Neuronal stem cell (in vitro differentiated cells): ENCODE results near the gene ZFYVE28.

Experiments
- DNase-seq: peaks from one replicate; pipeline ENCODE4 v3.0.0-alpha.2; 2013; ENCODE audit warnings: low spot score
- H2AFZ ChIP-seq: one replicate; pipeline ENCODE4 v1.6.1; 2013; ENCODE audit warnings: mild to moderate bottlenecking, low read length, inconsistent platforms
- H2AK5ac ChIP-seq: 2 replicates; pipeline ENCODE4 v1.6.1; 2013; ENCODE audit warnings: low read depth, mild to moderate bottlenecking, inconsistent platforms, low read length, moderate library complexity, mixed read lengths
- H2BK120ac ChIP-seq: 2 replicates; pipeline ENCODE4 v1.6.1; 2013; ENCODE audit warnings: low read depth, mild to moderate bottlenecking, inconsistent platforms, low read length, moderate library complexity, mixed read lengths
- H2BK12ac ChIP-seq: one replicate; pipeline ENCODE4 v1.6.1; 2013; ENCODE audit warnings: low read length, inconsistent platforms
- H2BK15ac ChIP-seq: 2 replicates; pipeline ENCODE4 v1.6.1; 2013; ENCODE audit warnings: mild to moderate bottlenecking, low read length, inconsistent platforms, mixed read lengths
- H2BK5ac ChIP-seq: one replicate; pipeline ENCODE4 v1.6.1; 2013; ENCODE audit warnings: inconsistent platforms, mild to moderate bottlenecking, low read length, moderate library complexity
- H3K14ac ChIP-seq: one replicate; pipeline ENCODE4 v1.6.1; 2013; ENCODE audit warnings: low read length, inconsistent platforms
- H3K18ac ChIP-seq: 2 replicates; pipeline ENCODE4 v1.6.1; 2013; ENCODE audit warnings: low read length, inconsistent platforms
- H3K23ac ChIP-seq: 2 replicates; pipeline ENCODE4 v1.6.1; 2013; ENCODE audit warnings: low read depth, mild to moderate bottlenecking, mixed read lengths, low read length, inconsistent platforms; ENCODE audit not compliant: poor library complexity
- H3K27ac ChIP-seq: replicated peaks from 3 replicates; pipeline ENCODE4 v1.5.1; 2013; ENCODE audit warnings: low read length, inconsistent platforms
- H3K27me3 ChIP-seq, 3 experiments: 2 replicates each; pipeline ENCODE4 v1.6.1; 2013; ENCODE audit warnings: low read length in 3 of 3, mild to moderate bottlenecking in 2 of 3, inconsistent platforms in 1 of 3, low read depth in 1 of 3, mixed read lengths in 1 of 3, moderate library complexity in 1 of 3; ENCODE audit not compliant: control insufficient read depth in 3 of 3, insufficient read depth in 3 of 3
- H3K36me3 ChIP-seq, 2 donors: replicated peaks in 1 of 2; 2 replicates each; pipeline ENCODE4 v1.6.1; 2013; ENCODE audit warnings: low read length in 2 of 2; ENCODE audit not compliant: control insufficient read depth in 2 of 2, insufficient read depth in 2 of 2
- H3K4ac ChIP-seq: 2 replicates; pipeline ENCODE4 v1.6.1; 2013; ENCODE audit warnings: inconsistent platforms, mild to moderate bottlenecking, low read length, moderate library complexity
- H3K4me1 ChIP-seq, 2 donors: 1 replicate in 1 of 2; 2 replicates in 1 of 2; pipeline ENCODE4 v1.6.1; 2013; ENCODE audit warnings: low read length in 2 of 2, low read depth in 1 of 2; ENCODE audit not compliant: control insufficient read depth in 2 of 2, insufficient read depth in 1 of 2
- H3K4me2 ChIP-seq: one replicate; pipeline ENCODE4 v1.6.1; 2013; ENCODE audit warnings: mild to moderate bottlenecking, low read length, inconsistent platforms; ENCODE audit not compliant: insufficient read depth, poor library complexity, severe bottlenecking
- H3K4me3 ChIP-seq, 2 donors: 2 replicates each; pipeline ENCODE4 v1.5.1; 2013; ENCODE audit warnings: low read length in 2 of 2, mild to moderate bottlenecking in 2 of 2, inconsistent platforms in 1 of 2, moderate library complexity in 1 of 2
- H3K79me1 ChIP-seq: one replicate; pipeline ENCODE4 v1.6.1; 2013; ENCODE audit warnings: low read depth, mild to moderate bottlenecking, inconsistent platforms, low read length, moderate library complexity
- H3K9ac ChIP-seq: one replicate; pipeline ENCODE4 v1.6.1; 2013; ENCODE audit warnings: mild to moderate bottlenecking, low read depth, low read length, inconsistent platforms; ENCODE audit not compliant: poor library complexity
- H3K9me3 ChIP-seq, 2 donors: replicated peaks in 1 of 2; 2 replicates each; pipeline versions ENCODE3 to v1.6.1; 2013; ENCODE audit warnings: low read length in 2 of 2, mild to moderate bottlenecking in 2 of 2, inconsistent platforms in 1 of 2, low read depth in 1 of 2, mixed read lengths in 1 of 2, moderate library complexity in 1 of 2; ENCODE audit not compliant: control insufficient read depth in 2 of 2, insufficient read depth in 1 of 2
- H4K8ac ChIP-seq: one replicate; pipeline ENCODE4 v1.6.1; 2013; ENCODE audit warnings: low read depth, mild to moderate bottlenecking, inconsistent platforms, low read length, moderate library complexity
- H4K91ac ChIP-seq: one replicate; pipeline ENCODE4 v1.6.1; 2013; ENCODE audit warnings: low read length, low read depth, mild to moderate bottlenecking, inconsistent platforms; ENCODE audit not compliant: poor library complexity
- WGBS, 2 donors: extraction: QIAGEN DNeasy Blood & Tissue Kit; methylation state at CpG; one replicate each; pipeline ENCODE4 v1.1.7; 2013; ENCODE audit warnings: missing lambda C conversion rate in 2 of 2, mixed read lengths in 1 of 2; ENCODE audit not compliant: insufficient read length in 2 of 2, insufficient replicate concordance in 1 of 2; ENCODE audit errors: extremely low coverage in 2 of 2; 5-methylcytosine and 5-hydroxymethylcytosine counted together

ZFYVE28 gene

DNA sequence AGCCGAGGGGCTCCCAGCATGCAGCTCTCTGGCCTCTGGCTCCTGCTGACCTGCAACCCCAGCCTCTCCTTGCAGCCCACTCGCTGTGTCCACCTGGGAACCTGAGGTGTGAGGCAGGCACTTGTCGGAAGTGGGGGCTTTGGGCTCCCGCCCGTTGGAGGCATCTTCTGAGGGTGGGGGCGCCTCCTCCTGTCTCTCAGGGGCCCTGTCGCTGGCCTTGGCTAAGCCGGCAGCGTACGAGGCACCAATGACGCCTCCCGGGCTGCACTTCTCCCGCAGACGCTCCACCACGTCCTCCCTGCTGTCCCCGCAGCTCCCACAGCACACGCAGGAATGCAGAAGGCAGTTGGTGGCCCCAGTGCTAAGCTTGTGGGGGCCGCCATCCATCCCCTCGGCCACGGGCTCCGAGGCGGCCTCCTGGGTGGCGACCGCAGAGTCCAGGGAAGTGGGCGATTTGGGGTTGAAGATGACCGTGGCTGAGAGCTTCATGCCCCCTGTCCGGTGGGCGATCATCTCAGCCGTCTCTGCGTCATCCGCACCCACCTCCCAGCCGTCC, 114.0 kb downstream of the ZFYVE28 start:
- peaks cover 0 to 2% of the 10 kb centered on the region in 2 donors for H3K4me1 ChIP-seq
- H2AK5ac ChIP-seq: peak overlapping the region; percentile 54
- H2BK120ac ChIP-seq: no peak overlapping the region

GRCh38 chr4:2303686-2304320, 114.6 kb downstream of the ZFYVE28 start:
- peak overlapping the region; percentile 49 for H3K18ac ChIP-seq
- no peak overlapping the region for H2BK120ac ChIP-seq
- H3K4me1 ChIP-seq: peaks cover 0 to 2% of the 10 kb centered on the region in 2 donors
- no peaks in the 10 kb centered on the region for H3K79me1 ChIP-seq
- H4K91ac ChIP-seq: no peak overlapping the region
- H2BK15ac ChIP-seq: no peak overlapping the region
- no peak overlapping the region for H3K23ac ChIP-seq
- no peaks in the 10 kb centered on the region for H3K36me3 ChIP-seq
- no peak for DNase-seq
- peaks cover 6 to 13% of the 10 kb centered on the region in 2 donors for H3K9me3 ChIP-seq
- no peak overlapping the region for H3K14ac ChIP-seq
- H3K4me2 ChIP-seq: no peak overlapping the region
- H2BK5ac ChIP-seq: no peak overlapping the region
- H3K9ac ChIP-seq: no peak overlapping the region
- H2AK5ac ChIP-seq: peak overlapping the region; percentile 66
- no CpG with 5 or more reads among the region's 31 CpGs for WGBS, 2 donors
- H2BK12ac ChIP-seq: no peak overlapping the region
- no peak overlapping the region for H2AFZ ChIP-seq
- H3K27me3 ChIP-seq: peaks cover 0 to 9% (median 0%) of the 10 kb centered on the region in 3 experiments
- H3K27ac ChIP-seq: no peak overlapping the region
- H3K4me3 ChIP-seq: no peak overlapping the region
- H3K4ac ChIP-seq: no peak overlapping the region
- H4K8ac ChIP-seq: no peak overlapping the region

More for the DNA sequence above, 114.0 kb downstream of the ZFYVE28 start:
- Histone ChIP-seq H3K9ac (peak overlapping the region; percentile 73), H3K9me3 (peaks cover 6 to 13% of the 10 kb centered on the region in 2 donors), H3K18ac (no peak overlapping the region), H3K4me3 (no peak overlapping the region), H3K4ac (no peak overlapping the region), H3K14ac (no peak overlapping the region), H2AFZ (no peak overlapping the region), H3K4me2 (no peak overlapping the region), H2BK12ac (no peak overlapping the region), H3K27ac (no peak overlapping the region), H3K36me3 (no peaks in the 10 kb centered on the region), H2BK5ac (no peak overlapping the region), H4K91ac (no peak overlapping the region), H3K23ac (peak overlapping the region; percentile 50), H3K79me1 (no peaks in the 10 kb centered on the region), H4K8ac (no peak overlapping the region), H2BK15ac (no peak overlapping the region), H3K27me3 (peaks cover 0 to 9% (median 0%) of the 10 kb centered on the region in 3 experiments)
- no peak for DNase-seq
- no CpG with 5 or more reads among the region's 32 CpGs for WGBS, 2 donors

DNA sequence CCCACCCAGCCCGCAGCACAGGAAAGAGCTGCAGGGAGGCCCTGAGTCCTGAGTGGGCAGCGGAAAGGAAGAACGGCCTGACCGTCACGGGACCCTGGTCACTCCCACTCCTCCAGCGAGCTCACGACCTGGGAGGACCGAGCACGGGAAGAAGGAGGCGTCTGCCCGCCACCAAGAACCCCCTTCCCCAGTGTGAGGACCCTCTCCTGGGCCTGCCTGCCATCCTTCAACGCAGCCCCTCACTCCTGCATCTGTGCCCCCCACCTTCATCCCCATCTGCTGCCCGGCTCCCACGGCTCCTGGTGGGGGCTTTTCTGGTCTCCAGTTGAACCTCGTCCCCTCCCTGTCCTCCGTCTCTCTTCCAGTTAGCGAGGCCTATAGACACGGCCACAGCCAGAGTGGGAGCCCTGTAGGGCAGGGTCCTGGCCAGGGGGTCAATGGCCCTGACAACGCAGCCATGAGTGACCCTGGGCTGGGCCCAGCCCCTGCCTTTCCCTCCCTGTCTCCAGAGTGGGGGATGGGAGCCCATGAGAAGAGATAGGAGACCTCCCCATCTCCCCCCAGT, 115.2 kb downstream of the ZFYVE28 start:
- Histone ChIP-seq H3K18ac (no peak overlapping the region), H3K23ac (no peak overlapping the region), H2BK120ac (no peak overlapping the region), H3K27ac (no peak overlapping the region), H3K9ac (no peak overlapping the region), H2BK12ac (no peak overlapping the region), H2AK5ac (peak overlapping the region; percentile 66), H2BK5ac (no peak overlapping the region), H3K4ac (no peak overlapping the region), H2AFZ (no peak overlapping the region), H3K4me3 (no peak overlapping the region), H4K91ac (no peak overlapping the region), H3K9me3 (peaks cover 6 to 13% of the 10 kb centered on the region in 2 donors), H3K14ac (no peak overlapping the region), H3K4me1 (peaks cover 0 to 2% of the 10 kb centered on the region in 2 donors), H4K8ac (no peak overlapping the region), H3K79me1 (no peaks in the 10 kb centered on the region), H3K4me2 (no peak overlapping the region), H3K27me3 (peaks cover 0 to 14% (median 0%) of the 10 kb centered on the region in 3 experiments), H2BK15ac (no peak overlapping the region), H3K36me3 (no peaks in the 10 kb centered on the region)
- no CpG with 5 or more reads among the region's 19 CpGs for WGBS, 2 donors
- no peak for DNase-seq

GRCh38 chr4:2302387-2303119, 115.9 kb downstream of the ZFYVE28 start:
- no peak overlapping the region for H2BK15ac ChIP-seq
- no peak overlapping the region for H4K8ac ChIP-seq
- no peak for DNase-seq
- no peak overlapping the region for H3K4me3 ChIP-seq
- H4K91ac ChIP-seq: no peak overlapping the region
- H3K23ac ChIP-seq: no peak overlapping the region
- no peak overlapping the region for H3K18ac ChIP-seq
- no peak overlapping the region for H3K4me2 ChIP-seq
- H2BK12ac ChIP-seq: no peak overlapping the region
- no peaks in the 10 kb centered on the region for H3K79me1 ChIP-seq
- no peak overlapping the region for H2BK5ac ChIP-seq
- H2BK120ac ChIP-seq: no peak overlapping the region
- peaks cover 0 to 20% (median 0%) of the 10 kb centered on the region in 3 experiments for H3K27me3 ChIP-seq
- no peak overlapping the region for H3K27ac ChIP-seq
- H3K14ac ChIP-seq: no peak overlapping the region
- H3K36me3 ChIP-seq: no peaks in the 10 kb centered on the region
- no CpG with 5 or more reads among the region's 28 CpGs for WGBS, 2 donors
- peaks cover 6 to 10% of the 10 kb centered on the region in 2 donors for H3K9me3 ChIP-seq
- H3K4me1 ChIP-seq: peaks cover 0 to 2% of the 10 kb centered on the region in 2 donors
- H3K9ac ChIP-seq: no peak overlapping the region
- H2AK5ac ChIP-seq: peak overlapping the region; percentile 66
- H2AFZ ChIP-seq: no peak overlapping the region
- H3K4ac ChIP-seq: no peak overlapping the region
